Sigmoid colon (tissue), 4 donors: ENCODE results near the gene SIM2.

Source experiments
- EP300 ChIP-seq, 4 donors: sonication (generic); formaldehyde crosslinking; IDR thresholded peaks; one replicate each; pipeline ENCODE4 v1.6.1; 2017; ENCODE audit warnings: antibody characterized with exemption in 4 of 4
- POLR2A ChIP-seq, 2 donors: fragments of 450-650 bp; IDR thresholded peaks; one replicate each; pipeline ENCODE4 v1.6.1; 2016; ENCODE audit warnings: antibody characterized with exemption in 2 of 2, mild to moderate bottlenecking in 2 of 2, moderate library complexity in 2 of 2
- POLR2AphosphoS5 ChIP-seq, 4 donors: sonication (generic); formaldehyde crosslinking; IDR thresholded peaks; one replicate each; pipeline ENCODE4 v1.6.1; 2017; ENCODE audit warnings: antibody characterized with exemption in 4 of 4
- TF ChIP-seq, protein P1 (sequence below), 4 experiments: fragments of 450-650 bp in 3 of 4; fragments of 200-600 bp in 1 of 4; IDR thresholded peaks; one replicate each; pipeline ENCODE4 v1.5.1; 2016 to 2019; ENCODE audit warnings: antibody characterized with exemption in 4 of 4, mild to moderate bottlenecking in 3 of 4, moderate library complexity in 2 of 4

- TF ChIP-seq, protein P1, sequence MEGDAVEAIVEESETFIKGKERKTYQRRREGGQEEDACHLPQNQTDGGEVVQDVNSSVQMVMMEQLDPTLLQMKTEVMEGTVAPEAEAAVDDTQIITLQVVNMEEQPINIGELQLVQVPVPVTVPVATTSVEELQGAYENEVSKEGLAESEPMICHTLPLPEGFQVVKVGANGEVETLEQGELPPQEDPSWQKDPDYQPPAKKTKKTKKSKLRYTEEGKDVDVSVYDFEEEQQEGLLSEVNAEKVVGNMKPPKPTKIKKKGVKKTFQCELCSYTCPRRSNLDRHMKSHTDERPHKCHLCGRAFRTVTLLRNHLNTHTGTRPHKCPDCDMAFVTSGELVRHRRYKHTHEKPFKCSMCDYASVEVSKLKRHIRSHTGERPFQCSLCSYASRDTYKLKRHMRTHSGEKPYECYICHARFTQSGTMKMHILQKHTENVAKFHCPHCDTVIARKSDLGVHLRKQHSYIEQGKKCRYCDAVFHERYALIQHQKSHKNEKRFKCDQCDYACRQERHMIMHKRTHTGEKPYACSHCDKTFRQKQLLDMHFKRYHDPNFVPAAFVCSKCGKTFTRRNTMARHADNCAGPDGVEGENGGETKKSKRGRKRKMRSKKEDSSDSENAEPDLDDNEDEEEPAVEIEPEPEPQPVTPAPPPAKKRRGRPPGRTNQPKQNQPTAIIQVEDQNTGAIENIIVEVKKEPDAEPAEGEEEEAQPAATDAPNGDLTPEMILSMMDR (IDR thresholded peaks at IDR 0.05), result no peak
- TF ChIP-seq EP300 (IDR thresholded peaks at IDR 0.05) (no peak), POLR2AphosphoS5 (IDR thresholded peaks at IDR 0.05) (no peak), POLR2A (IDR thresholded peaks at IDR 0.05) (no peak)
Observed at GRCh38 chr21:36765229-36765628, 66.3 kb downstream of the SIM2 start.
